Chondrocyte (in vitro differentiated cells): ENCODE measurements around the gene POLD4. TPM values are rescaled to one million over a fixed set of nuclear protein-coding genes. Genes with fewer than 3 reads are reported as not detected.

ENCODE experiments used
- DNase-seq: peaks from one replicate; pipeline ENCODE4 v3.0.0; 2021; ENCODE audit warnings: mixed read lengths, low spot score
- H3K27ac Mint-ChIP-seq: one replicate; pipeline ENCODE4 v1.8.0; 2021; ENCODE audit warnings: mild to moderate bottlenecking, moderate library complexity, mixed read lengths; ENCODE audit not compliant: unreplicated experiment
- H3K27me3 Mint-ChIP-seq: 2 replicates; pipeline ENCODE4 v1.8.0; 2021; ENCODE audit warnings: low read depth, mixed read lengths
- H3K36me3 Mint-ChIP-seq: 2 replicates; pipeline ENCODE4 v1.8.0; 2021; ENCODE audit warnings: low read depth, mixed read lengths
- H3K4me1 Mint-ChIP-seq: 2 replicates; pipeline ENCODE4 v1.8.0; 2021; ENCODE audit warnings: low read depth, mild to moderate bottlenecking, mixed read lengths
- H3K4me3 Mint-ChIP-seq: one replicate; pipeline ENCODE4 v1.8.0; 2021; ENCODE audit warnings: mild to moderate bottlenecking, moderate library complexity, mixed read lengths; ENCODE audit not compliant: unreplicated experiment
- H3K9me3 Mint-ChIP-seq: 2 replicates; pipeline ENCODE4 v1.8.0; 2021; ENCODE audit warnings: low read depth, mixed read lengths
- CTCF ChIP-seq: fragments of 200-600 bp; sonication (generic); IDR thresholded peaks from 2 replicates; pipeline ENCODE4 v1.5.0; 2021; ENCODE audit warnings: antibody characterized with exemption, mild to moderate bottlenecking, moderate library complexity
- total RNA-seq: library from RNA; stranded (reverse); gene quantifications from 3 replicates; pipeline ENCODE4 v1.2.1, GENCODE V29; 2021

POLD4 gene
- total RNA-seq, 1 donor from 2014 or later: 67.7 TPM

- H3K4me1 Mint-ChIP-seq: peaks cover 43% of the 10 kb centered on the region
- DNase-seq: no peak
- H3K27me3 Mint-ChIP-seq: no peaks in the 10 kb centered on the region
- no peaks in the 10 kb centered on the region for H3K36me3 Mint-ChIP-seq
- no peaks in the 10 kb centered on the region for H3K9me3 Mint-ChIP-seq
- no peak overlapping the region for H3K27ac Mint-ChIP-seq
- no peak overlapping the region for H3K4me3 Mint-ChIP-seq
- no peak for TF ChIP-seq CTCF
These were observed 22.1 kb upstream of the POLD4 start for GRCh38 chr11:67375320-67376055.

GRCh38 chr11:67374571-67375281 lies 21.4 kb upstream of the POLD4 start:
- H3K4me3 Mint-ChIP-seq: peak overlapping the region; percentile 83
- peaks cover 49% of the 10 kb centered on the region for H3K4me1 Mint-ChIP-seq
- DNase-seq: no peak
- peak overlapping the region; percentile 96 for H3K27ac Mint-ChIP-seq
- H3K36me3 Mint-ChIP-seq: no peaks in the 10 kb centered on the region
- TF ChIP-seq CTCF: no peak
- H3K27me3 Mint-ChIP-seq: no peaks in the 10 kb centered on the region
- H3K9me3 Mint-ChIP-seq: no peaks in the 10 kb centered on the region

DNA sequence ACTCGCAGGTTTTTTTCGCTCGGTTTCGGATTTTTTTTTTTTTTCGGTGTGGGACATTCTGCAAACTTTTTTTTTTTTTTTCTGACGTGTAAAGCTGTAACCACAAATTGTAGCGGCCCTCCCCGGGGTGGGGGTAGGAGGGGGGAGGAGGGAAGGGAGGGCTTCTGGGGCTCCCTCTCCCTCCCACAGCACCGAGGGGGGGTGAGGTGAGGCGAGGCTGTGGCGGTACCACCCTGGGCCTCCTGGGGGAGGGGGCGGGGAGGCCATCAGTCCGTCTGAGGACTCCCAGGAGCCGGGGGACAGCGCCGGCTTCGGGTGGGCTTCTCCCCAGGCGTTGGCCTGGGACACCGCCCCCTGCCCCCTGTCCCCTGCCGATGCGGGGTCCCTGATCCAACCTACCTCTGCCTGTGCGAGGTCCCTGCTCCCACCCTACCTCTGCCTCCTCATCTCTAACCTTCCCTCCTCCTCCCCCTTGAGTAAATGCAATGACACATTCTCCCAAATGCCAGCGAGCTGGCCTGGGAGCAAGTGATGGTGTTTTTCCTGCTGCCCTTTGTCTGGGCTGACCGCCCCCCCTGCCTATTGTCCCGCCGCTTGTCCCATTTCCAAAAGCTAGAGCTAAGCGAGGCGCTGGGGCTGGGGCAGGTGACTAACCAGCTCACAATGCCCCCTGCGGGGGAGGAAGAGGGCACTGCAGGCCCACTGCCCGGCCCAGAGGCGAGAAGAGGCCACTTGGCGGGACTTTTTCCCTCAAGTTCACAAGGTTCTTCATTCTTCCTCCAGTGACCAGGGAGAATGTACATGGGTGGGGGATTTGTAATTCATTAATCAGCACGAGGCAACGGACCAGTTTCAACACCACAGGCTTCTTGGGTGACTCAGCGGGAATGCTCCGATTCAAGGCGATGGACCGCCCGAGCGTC lies 20.6 kb upstream of the POLD4 start:
- H3K27me3 Mint-ChIP-seq: no peaks in the 10 kb centered on the region
- H3K4me1 Mint-ChIP-seq: peaks cover 51% of the 10 kb centered on the region
- H3K36me3 Mint-ChIP-seq: no peaks in the 10 kb centered on the region

DNA sequence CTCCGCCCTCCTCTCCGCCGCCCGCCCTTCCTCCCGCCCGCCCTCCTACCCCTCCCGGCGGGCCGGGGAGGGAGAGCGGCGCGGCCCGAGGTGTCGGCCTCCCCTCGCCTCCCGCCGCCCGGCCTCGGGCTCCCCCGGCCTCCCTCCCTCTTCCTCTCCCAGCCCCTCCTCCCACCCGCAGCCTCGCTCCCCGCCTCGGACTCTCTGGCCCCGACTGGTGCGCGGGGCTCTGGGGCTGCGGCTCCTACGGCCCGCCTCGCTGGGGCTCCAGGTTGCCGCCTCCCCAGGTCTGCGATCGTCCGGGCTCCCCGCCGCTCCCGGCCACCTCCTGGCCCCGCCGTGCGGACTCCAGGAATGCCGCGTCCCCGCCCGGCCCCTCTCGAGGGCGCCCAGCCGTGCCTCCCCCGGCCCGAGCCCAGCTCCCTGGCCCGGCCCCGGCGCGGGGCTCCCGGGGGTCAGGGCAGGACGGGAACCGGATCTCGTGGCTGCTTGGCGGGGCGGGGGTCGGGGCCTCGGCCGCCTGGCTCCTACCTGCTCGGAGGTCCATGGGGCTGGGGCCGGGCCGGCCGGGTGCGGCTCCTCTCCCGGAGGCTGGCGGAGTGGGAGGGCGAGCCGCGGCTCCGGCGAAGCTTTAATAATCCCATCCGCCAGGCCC lies 19.8 kb upstream of the POLD4 start, which contains the start of gene CLCF1:
Gene CLCF1 (minus strand): TSS at position 606 of the 655 bp plus-strand sequence. CDS start 59 bp downstream, at position 547.
- TF ChIP-seq CTCF: no peak
- peaks cover 48% of the 10 kb centered on the region for H3K4me1 Mint-ChIP-seq
- H3K27ac Mint-ChIP-seq: peak within 1 kb of the TSS; percentile 96
- no peak for DNase-seq
- peak within 1 kb of the TSS; percentile 83 for H3K4me3 Mint-ChIP-seq
- H3K36me3 Mint-ChIP-seq: no peaks in the 10 kb centered on the region
- H3K9me3 Mint-ChIP-seq: no peaks in the 10 kb centered on the region
- H3K27me3 Mint-ChIP-seq: no peaks in the 10 kb centered on the region

More for the DNA sequence above, 20.6 kb upstream of the POLD4 start:
- H3K4me3 Mint-ChIP-seq: peak overlapping the region; percentile 83
- no peaks in the 10 kb centered on the region for H3K9me3 Mint-ChIP-seq
- TF ChIP-seq CTCF: peak; percentile 75
- no peak for DNase-seq
- peak overlapping the region; percentile 96 for H3K27ac Mint-ChIP-seq
